ENCODE measurements around the gene CDIPT.

DNA sequence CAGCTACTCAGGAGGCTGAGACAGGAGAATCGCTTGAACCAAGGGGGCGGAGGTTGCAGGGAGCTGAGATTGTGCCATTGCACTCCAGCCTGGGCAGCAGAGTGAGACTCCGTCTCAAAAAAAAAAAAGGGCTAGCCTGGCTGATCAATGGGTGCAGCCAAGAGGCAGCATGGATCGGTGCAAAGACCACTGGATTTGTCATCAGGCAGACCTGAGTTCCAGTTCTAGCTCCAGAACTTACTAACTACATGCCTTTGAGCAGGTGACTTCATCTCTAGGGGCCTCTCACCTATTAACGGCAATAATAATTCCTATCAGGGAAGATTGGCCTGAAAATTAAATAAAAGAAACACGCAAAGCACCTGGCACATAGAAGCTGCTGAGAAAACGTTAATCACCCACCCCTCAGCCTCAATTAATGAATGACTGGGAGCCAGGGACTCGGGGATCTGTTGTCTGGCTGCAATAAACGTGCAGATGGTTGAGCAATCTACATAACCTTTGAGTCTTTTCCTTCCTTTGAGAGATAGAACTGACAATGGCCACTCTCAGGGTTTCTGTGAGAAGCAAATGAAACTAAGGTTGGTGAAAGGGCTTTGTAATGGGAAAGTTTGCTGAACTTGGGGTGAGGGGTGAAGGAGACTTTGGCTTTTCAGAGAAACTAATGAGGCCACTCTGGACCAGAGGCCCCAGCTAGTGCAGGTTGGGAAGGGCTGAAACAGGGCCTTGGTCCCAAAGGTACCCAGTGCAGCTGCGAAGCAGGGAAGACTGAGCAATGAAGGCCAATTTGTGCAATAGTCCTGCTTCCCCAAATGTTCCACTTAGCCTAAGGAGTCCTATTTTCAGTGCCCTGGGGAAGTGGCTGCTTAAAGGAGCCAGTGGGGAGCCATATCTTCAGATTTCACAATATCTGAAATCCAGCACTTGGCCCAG lies 28.8 kb upstream of the CDIPT start:
- TF ChIP-seq BHLHE40 (IDR thresholded peaks at IDR 0.05; ENCODE audit: low read depth, low read length) = no peak
- TF ChIP-seq, protein P1, sequence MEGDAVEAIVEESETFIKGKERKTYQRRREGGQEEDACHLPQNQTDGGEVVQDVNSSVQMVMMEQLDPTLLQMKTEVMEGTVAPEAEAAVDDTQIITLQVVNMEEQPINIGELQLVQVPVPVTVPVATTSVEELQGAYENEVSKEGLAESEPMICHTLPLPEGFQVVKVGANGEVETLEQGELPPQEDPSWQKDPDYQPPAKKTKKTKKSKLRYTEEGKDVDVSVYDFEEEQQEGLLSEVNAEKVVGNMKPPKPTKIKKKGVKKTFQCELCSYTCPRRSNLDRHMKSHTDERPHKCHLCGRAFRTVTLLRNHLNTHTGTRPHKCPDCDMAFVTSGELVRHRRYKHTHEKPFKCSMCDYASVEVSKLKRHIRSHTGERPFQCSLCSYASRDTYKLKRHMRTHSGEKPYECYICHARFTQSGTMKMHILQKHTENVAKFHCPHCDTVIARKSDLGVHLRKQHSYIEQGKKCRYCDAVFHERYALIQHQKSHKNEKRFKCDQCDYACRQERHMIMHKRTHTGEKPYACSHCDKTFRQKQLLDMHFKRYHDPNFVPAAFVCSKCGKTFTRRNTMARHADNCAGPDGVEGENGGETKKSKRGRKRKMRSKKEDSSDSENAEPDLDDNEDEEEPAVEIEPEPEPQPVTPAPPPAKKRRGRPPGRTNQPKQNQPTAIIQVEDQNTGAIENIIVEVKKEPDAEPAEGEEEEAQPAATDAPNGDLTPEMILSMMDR (conservative IDR thresholded peaks at IDR 0.05; ENCODE audit: low read depth, low read length) = no peak
- no peak for TF ChIP-seq SMC3 (IDR thresholded peaks at IDR 0.05; ENCODE audit: low read depth, low read length)
- TF ChIP-seq, protein P2, sequence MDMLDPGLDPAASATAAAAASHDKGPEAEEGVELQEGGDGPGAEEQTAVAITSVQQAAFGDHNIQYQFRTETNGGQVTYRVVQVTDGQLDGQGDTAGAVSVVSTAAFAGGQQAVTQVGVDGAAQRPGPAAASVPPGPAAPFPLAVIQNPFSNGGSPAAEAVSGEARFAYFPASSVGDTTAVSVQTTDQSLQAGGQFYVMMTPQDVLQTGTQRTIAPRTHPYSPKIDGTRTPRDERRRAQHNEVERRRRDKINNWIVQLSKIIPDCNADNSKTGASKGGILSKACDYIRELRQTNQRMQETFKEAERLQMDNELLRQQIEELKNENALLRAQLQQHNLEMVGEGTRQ (IDR thresholded peaks at IDR 0.05; ENCODE audit: low read depth, low read length) = no peak
- no peak for TF ChIP-seq POLR2A (IDR thresholded peaks at IDR 0.05; ENCODE audit: low read depth, low read length)
- TF ChIP-seq CEBPB (IDR thresholded peaks at IDR 0.05; ENCODE audit: low read depth, low read length) = no peak
- no peak for TF ChIP-seq MAFK (IDR thresholded peaks at IDR 0.05; ENCODE audit: low read depth, low read length)
- no peak for TF ChIP-seq MXI1 (IDR thresholded peaks at IDR 0.05; ENCODE audit: borderline replicate concordance, low read depth, low read length)

All from IMR-90 (cell line).